Kidney capillary endothelial cell (primary cell): ENCODE measurements around the gene MTUS2.

Experiments
- DNase-seq: peaks from one replicate; pipeline ENCODE4 v3.0.0-alpha.2; 2018; ENCODE audit warnings: low spot score

The MTUS2 gene

DNA sequence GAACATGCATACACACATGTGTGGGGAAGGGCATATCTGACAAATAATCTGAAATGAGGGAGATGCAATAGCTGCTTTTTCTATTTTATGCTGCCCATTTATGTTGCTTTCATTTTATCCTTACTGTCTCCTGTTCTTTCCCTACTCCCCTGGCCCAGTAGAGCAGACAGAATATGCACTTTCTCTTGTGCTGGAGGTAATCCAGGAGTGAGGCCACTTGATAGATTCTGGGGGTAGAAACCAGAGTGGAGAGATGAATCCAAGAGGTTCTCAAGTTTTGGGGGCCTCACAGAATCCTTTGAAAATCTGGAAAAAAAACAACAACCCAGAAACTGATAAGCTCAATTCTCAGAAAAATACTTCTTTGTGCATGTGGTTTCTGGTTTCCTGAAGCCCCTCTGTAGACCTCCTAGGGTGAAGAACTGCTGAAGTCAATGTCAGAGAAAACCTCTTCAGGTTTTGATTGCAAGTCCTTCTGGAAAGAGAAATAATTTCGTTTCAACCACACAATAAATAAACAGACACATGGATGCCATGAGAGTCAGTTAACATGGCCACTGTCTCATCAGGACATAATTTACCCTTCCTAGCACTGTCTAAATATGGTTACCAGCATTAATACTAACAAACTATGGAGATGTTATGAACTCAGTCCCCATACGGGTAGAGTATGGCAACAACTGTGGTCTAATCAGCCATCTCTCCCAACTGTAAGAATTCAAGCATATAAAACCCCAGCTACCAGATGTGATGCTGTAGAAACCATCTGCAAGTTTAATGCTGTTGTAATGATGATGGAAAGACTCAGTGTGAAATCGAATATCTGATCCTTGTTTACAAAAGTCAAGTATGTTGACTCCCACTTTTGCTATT lies 419.8 kb downstream of the MTUS2 start:
- DNase-seq, result no peak

GRCh38 chr13:29254626-29255370 lies 434.7 kb downstream of the MTUS2 start:
- DNase-seq, result no peak

DNA sequence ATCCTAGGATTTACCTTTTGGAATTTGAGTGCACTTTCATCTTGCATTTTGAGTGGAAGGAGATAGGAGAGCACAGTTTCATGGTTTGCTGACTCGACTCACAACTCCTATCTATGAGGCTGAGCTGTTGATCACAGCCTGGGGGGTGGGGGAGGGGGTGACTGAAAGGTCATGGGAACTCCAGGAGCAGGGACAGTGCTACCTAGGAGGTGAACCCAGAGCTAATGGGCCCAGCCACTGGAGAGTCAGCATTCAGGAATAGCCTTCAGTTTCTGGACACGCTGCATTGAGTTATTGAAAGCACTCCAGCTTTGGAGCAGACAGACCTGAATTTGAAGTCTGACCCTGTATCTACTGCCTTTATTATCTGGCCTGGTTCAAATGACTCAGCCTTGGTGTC lies 435.4 kb downstream of the MTUS2 start:
- DNase-seq, result no peak

DNA sequence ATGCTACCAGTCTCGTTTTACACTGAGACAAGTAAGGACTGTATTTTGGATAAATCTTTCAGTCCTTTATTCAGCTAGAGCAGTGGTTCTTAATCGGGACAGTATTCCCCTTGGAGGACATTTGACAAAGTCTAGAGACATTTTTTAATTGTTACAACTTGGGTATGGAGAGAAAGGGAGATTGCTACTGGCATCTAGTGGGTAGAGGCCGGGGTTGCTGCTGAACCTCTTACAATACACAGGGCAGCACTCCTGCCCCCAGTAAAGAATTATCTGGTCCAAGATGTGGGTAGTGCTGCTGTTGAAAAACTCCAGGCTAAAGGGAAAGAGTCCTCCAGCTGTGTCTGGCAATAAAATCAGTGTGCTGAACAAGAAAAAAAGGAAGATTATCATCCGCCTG lies 440.5 kb downstream of the MTUS2 start:
- no peak for DNase-seq

DNA sequence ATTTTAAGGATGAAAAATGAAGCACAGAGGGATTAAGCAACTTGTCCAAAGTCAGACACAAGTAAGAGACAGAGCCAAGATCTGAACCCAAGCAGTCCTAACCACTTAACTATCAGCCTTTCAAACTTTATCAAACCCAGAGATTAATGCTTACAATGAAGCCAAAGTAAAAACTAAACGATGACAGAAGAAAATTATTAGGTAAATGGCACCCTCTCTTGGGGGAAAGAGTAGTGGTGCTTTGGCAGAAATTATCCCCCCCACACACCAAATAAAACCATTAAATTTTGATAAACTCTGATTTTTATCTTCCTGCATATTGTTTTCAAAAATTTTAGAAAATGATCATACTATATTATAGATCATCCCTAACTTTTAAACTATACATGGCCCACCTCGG lies 446.1 kb downstream of the MTUS2 start:
- DNase-seq, result no peak

DNA sequence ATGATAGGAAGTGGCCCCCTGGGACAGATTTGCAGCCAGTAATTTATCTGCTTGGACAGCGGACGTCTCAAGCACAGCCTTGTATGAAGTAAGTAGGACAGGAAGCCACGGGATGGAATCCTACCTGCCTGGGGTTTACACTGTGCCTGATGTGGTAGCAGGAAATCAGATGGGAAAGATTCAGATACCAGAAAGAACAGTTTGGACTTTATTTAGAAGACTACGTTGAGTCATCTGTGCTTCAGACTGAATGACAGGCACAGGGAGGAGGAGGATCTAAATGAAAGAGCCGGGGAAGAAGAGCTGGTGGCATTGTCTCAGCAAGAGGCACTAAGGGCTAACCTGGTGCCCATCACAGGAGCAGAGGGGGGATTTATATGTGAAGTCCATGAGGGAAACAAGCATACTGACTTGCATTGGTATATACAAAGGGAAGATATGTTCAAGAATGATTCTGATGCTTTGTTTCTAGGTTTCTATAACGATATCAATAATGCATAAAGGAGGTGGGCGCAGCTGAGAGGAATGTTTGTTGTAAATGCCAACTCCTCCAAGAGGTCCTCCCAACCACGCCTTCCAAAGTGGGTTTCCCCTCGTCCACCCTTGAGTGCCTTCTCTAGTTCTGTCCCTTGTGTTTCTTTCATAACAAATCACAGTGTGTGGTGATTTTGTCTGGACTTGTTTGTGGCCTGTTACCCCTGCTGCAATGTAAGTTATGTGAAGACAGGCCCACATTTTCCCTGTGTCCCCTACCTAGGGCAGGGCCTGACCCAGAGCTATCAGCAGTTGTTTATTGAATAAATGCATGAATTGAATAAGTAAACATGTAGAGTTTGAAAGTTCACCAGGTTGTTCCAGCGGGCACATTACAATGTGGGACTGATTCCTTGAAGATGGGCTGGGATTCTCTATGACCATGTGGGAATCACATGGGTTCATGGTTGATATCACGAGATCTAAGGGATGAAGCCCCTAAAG lies 446.9 kb downstream of the MTUS2 start:
- DNase-seq, result no peak

- DNase-seq, result no peak
Measured at GRCh38 chr13:29270271-29270985, 450.3 kb downstream of the MTUS2 start.

GRCh38 chr13:29271606-29272005 lies 451.5 kb downstream of the MTUS2 start:
- DNase-seq, result no peak

- no peak for DNase-seq
Measured at GRCh38 chr13:29279356-29280254, 459.5 kb downstream of the MTUS2 start.

GRCh38 chr13:29281932-29282495 lies 461.9 kb downstream of the MTUS2 start:
- DNase-seq, result no peak

GRCh38 chr13:29284726-29285125 lies 464.6 kb downstream of the MTUS2 start:
- no peak for DNase-seq

DNA sequence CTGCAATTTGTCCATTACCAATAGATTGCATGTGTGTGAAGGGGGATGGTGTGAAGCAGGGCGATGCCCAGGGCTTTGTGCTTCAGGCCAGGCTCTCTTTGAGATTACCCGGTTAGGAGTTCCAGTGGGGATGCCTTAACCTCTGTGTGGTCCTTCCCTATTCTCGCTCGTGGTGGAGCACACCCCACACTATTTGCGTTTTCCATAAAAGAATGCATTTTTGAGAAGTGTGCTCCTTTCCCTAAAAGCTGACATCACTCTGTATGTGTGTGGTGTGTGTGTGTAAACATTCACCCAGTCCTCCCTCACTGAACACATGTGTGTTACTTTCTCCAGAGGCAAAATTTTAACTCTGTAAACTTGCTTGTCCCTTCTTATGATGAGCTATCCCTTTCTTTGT lies 467.1 kb downstream of the MTUS2 start:
- DNase-seq, result no peak

- no peak for DNase-seq
Measured at GRCh38 chr13:29292045-29292444, 471.9 kb downstream of the MTUS2 start.

DNA sequence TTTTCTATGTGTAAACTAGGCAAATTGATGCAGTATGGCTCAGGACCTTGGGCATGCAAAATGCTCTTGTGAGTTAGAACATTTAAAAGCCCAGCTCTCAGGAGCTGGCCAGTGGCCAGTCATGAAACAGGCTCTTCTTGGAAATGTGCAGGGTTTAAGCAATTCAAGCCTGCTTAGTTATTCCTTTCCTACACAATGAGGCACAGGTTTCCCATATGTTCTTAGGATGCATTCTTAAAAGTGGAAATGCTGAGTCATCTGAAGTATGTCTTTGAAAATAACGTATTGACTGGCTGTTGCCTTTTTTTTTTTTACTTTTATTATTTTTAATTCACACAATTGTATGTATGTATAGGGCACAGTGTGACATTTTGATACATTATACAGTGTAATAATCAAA lies 474.7 kb downstream of the MTUS2 start:
- DNase-seq, result no peak

DNA sequence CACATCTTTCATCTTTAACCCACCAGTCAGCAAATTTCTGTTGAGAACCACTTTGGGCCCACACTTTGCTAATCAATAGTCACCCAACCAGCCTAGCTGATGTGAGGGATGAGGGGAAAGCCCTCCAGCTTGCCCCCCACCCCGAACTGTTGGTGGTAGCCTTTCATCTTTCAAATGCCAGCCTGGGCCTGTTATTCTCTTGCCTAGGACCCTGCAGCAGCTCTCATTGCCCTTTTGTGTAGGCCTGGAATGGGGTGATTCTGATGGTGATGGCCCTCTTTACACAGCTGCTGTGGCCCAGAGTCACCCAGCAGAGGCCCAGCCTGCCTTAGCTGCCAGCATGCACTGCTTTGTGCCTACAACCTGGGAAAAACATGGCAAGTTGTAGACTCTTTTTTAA lies 480.9 kb downstream of the MTUS2 start:
- DNase-seq, result no peak

GRCh38 chr13:29304148-29304547 lies 484.0 kb downstream of the MTUS2 start:
- no peak for DNase-seq

GRCh38 chr13:29310806-29311205 lies 490.7 kb downstream of the MTUS2 start:
- DNase-seq, result no peak

DNA sequence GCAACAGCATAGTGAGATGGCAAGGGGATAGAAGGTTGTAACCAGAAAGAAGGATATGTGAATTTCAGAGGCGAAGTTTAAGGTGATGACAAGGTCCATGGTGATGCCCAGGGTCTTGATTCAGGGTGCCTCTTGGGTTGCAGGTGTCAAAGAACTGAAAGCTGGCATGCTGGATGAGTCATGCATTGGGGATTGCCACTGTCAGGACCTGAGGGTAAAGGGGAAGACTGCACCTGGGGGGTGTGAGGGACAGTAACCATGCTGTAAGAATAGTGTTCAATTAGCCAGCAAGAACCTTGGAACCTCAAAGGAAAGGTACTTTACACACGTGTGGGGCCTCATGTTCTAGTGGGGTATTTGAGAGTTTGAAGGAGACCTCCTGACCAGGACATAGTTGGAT lies 495.7 kb downstream of the MTUS2 start:
- DNase-seq, result no peak

GRCh38 chr13:29317828-29318227 lies 497.7 kb downstream of the MTUS2 start:
- DNase-seq, result no peak

- no peak for DNase-seq
Measured at GRCh38 chr13:29318741-29319140, 498.6 kb downstream of the MTUS2 start.
